SH-SY5Y (cell line): ENCODE data around the gene NIP7.

ENCODE experiments used
- GATA2 ChIP-seq: IDR thresholded peaks from 2 replicates; pipeline ENCODE4 v1.6.1; 2011; ENCODE audit warnings: mild to moderate bottlenecking, low read depth, low read length
- GATA3 ChIP-seq: IDR thresholded peaks from 2 replicates; pipeline ENCODE4 v1.6.1; 2011; ENCODE audit warnings: low read depth, mild to moderate bottlenecking, low read length, moderate library complexity

NIP7 gene

DNA sequence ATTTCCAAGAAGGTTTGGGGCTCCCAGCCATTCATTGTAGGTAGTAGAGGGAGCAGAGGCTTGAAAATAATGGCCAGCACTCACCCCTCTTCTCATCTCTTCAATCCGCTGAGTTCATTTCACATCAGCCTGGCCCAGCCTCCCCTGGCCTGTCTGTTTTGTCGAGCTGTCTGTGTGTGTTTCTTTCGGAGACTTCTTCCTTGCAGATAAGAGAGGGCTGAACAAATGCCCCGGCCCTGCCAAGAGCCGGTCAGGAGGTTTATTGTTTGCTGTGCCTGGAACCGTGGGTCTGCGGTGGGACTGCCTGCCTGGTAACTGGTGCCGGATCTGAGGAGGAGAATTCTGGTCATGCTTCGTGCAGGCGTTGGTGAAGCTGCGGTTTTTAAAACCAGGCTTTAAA is 25.0 kb upstream of the NIP7 start:
- TF ChIP-seq GATA2, result no peak
- no peak for TF ChIP-seq GATA3

DNA sequence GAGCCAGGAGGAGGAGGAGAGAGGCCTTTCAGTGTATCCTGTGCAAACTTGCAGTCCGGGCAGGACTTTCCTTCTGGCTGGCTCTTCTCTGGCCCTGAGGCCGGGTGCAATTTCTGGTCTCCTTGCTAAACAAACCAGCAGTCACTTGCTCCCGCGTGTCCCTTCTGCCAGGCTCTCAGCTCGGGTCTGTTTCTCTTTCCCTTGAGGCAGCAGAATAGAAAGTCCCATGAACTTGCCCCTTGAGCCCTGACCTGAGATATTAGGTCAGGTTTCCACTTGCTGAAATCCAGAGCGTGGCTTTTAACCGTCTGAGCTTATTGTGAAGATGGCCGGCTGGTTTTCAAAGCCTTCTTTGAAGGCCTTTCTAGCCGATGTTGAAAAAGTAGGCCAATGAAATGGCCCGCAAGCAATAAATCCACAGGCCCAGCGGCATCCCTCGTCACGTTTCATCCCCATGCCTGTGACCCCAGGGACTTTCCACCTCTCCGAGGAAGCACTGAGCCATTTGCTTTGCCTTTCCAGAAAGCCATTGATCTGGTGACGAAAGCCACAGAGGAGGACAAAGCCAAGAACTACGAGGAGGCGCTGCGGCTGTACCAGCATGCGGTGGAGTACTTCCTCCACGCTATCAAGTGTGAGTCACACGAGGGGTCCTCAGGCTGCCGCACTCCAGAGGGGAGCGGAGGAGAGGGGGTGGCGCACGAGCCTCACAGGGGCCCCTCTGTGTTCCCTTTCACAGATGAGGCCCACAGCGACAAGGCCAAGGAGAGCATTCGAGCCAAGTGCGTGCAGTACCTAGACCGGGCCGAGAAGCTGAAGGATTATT is 23.9 kb upstream of the NIP7 start:
- TF ChIP-seq GATA3, result no peak
- no peak for TF ChIP-seq GATA2

DNA sequence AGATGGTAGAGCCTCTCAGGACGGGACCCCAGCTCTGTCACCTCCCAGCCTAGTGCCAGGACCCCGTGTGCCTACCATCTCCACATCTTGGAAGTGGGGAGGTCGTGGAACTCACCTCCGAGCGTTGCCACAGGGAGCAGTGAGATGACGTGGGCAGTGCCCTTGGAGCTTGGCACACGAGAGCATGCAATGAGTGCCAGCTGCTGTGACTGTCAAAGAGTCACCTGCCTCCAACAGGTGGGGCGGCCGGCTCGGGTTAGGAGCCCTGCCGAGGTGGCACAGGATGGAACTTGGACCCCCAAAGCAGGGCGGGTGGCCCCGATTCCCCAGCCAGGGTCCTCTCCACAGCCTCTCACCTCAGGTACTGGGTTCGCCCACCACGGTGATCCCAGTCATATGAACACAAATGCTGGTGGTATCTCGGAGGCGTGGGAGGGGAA is 23.0 kb upstream of the NIP7 start:
- TF ChIP-seq GATA2 (no peak), GATA3 (no peak)

DNA sequence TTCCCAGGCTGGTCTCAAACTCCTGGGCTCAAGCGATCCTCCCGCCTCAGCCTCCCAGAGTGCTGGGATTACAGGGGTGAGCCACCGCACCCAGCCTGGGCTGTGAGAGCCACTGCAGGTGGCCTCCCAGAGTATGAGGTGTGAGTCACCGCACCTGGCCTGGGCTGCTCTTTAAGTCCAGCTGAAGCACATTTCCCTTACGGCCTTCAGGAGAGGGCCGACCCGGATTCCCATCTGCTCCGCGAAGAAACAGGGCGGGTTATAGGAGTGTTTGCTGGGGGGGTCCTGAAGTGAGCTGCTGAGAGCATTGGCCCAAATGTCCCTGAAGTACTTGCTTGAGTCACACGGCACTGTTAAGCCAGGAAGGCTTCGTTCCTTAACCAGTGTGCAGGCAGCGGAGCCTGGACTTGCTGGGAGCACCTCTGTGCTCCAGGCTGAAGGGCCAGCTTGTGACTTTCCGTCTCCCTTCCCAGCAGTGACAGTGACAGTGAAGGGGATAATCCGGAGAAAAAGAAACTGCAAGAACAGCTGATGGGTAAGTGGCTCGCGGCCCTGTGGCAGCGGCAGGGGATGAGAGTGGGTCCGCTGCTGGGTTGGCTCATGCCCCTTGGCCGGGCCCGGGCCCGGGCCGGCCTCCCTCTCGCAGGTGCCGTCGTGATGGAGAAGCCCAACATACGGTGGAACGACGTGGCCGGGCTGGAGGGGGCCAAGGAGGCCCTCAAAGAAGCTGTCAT is 21.2 kb upstream of the NIP7 start:
- no peak for TF ChIP-seq GATA2

DNA sequence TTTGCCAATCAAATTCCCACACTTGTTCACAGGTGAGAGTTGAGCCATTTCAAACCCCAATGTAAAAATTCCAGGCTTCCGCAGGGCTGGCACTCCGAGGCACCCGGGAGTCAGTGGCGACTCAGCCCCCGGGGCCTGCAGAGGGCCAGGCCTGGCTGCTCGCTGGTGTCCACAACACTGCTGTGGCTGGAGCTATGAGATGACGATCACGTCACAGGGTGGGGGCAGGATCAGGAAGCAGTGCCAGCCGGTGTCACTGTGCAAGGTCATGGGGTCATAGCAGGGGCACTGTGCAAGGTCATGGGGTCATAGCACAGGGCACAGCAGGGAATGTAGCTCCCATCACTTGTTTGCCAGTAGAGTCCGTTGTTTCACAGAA is 20.7 kb upstream of the NIP7 start:
- TF ChIP-seq GATA3 (no peak), GATA2 (no peak)

DNA sequence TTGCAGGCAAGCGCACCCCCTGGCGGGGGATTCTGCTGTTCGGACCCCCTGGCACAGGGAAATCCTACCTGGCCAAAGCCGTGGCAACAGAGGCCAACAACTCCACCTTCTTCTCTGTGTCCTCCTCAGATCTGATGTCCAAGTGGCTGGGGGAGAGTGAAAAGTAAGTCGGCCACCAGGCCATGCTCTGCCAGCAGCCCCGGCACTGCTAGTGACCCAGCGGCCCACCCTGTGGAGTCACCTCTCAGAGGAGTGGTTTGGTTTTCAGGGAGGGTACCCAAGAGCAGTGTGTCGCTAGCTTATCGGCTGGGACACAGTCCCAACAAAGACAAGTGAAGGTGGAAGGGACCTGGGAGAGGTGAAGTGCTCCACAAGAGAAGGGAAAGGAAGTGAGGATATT is 20.2 kb upstream of the NIP7 start:
- TF ChIP-seq GATA2 (no peak), GATA3 (no peak)

DNA sequence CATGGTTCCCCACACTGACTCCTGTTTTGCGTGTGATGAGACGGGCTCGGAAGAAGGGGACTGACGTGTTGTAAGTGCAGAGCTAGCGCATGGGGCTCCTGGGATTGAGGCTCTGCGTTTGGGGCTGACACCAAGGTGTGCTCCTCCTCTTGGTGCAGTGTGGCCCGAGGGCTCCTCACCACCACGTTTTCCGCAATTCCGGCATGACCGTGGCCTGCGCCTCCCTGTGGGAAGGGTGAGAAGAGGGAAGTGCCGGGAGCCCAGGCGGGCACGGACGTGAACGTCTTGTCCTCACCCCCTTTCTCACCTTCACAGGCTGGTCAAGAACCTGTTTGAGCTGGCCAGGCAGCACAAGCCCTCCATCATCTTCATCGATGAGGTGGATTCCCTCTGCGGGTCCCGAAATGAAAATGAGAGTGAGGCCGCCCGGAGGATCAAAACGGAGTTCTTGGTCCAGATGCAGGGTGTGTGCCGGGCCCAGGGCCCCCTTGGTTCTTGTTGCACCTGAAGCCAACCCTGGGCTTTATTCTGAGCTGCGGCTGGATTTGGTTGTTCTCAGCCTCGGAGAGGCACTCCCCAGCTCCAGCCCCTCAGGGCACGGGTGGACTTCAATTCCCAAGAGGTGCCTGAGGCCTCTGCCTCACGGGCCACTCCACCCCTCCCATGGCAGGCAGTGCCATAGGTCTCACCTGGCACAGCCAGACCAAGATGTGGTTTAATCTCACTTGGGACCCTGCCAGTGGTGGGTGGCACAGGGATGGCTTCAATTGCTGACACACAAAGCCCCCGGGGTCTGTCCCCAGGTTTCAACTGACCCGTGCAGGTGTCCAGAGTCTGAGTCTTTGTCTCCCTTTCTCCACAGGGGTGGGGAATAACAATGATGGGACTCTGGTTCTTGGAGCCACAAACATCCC is 19.5 kb upstream of the NIP7 start:
- TF ChIP-seq GATA3 (no peak), GATA2 (no peak)

DNA sequence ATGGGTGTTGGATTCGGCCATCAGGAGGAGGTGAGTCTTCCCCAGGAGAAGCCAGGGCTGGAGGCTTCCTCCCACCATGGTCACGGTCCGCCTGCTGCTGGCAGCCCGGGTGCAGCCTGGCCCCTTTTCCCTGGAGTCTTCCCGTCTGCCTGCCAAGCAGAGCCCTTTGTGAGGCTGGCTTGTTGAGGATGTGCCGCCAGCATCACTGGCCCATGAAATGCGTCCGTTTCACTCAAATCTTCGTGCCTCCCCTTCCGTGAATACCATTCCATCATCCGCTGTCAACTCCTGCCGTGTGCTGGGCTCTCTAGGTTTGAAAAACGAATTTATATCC is 18.9 kb upstream of the NIP7 start:
- TF ChIP-seq GATA3 (no peak), GATA2 (no peak)

DNA sequence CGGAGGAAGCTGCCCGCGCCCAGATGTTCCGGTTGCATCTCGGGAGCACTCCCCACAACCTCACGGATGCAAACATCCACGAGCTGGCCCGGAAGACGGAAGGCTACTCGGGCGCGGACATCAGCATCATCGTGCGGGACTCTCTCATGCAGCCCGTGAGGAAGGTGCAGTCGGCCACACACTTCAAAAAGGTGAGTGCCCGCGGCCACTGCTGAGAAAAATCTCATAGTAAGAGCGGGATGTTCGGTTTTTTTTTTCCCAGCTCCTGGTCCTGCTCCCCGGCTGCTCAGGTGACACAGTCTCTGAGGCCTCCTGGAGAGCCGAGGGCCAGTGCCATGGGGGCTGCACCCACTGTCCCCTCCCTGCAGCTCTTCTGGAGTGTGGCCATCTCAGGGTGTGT is 18.5 kb upstream of the NIP7 start:
- TF ChIP-seq GATA2 (no peak), GATA3 (no peak)

DNA sequence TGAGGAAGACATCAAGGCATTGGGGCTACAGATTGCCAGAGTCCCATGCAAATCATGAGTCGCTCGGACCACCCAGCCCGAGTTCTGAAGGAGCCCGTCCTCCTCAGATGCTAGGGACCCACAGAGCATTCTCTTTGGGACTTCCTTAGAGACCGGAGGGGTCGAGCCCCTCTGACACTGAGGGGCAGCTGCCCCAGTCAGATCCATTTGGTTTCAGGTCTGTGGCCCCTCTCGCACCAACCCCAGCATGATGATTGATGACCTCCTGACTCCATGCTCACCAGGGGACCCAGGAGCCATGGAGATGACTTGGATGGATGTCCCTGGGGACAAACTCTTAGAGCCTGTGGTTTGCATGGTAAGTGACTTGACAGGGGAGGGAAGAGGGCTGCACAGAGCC is 17.2 kb upstream of the NIP7 start:
- no peak for TF ChIP-seq GATA3
- no peak for TF ChIP-seq GATA2

DNA sequence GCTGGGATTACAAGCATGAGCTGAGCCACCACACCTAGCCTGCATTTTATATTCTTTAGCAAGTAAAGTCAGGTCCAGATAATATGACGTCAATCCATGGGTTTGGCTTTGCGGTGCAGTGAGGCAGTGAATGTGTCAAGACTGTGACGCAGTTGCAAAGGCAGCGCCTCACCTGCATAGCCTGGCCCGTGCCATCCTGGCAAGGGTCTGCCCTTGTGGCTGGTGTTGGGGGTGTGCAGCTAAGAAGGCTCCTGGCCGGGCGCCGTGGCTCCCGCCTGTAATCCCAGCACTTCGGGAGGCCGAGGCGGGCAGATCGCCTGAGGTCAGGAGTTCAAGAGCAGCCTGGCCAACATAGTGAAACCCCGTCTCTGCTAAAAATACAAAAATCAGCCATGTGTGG is 16.2 kb upstream of the NIP7 start:
- TF ChIP-seq GATA2, result no peak
- TF ChIP-seq GATA3, result no peak

DNA sequence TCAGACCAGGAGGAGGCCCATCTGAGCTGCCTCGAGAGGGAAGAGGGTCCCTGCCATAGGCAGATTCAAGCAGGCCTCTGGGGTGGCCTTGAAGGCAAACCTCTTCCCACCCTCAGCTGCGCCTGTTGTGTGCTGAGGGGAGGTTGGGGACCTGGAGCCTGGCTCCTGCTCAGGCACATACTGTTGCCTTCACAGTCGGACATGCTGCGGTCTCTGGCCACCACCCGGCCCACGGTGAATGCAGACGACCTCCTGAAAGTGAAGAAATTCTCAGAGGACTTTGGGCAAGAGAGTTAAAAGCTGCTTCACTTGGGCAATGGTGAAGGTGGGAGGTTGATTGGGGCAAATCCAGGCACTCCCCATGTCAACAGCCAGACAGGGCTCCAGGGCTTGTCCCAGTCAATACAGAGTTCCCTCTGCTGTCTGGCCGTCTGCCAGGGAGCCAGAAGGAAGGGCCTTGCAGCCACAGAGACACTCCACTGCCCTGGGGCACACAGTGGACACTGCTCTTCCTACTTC is 15.5 kb upstream of the NIP7 start:
- TF ChIP-seq GATA2, result no peak
- TF ChIP-seq GATA3, result no peak

DNA sequence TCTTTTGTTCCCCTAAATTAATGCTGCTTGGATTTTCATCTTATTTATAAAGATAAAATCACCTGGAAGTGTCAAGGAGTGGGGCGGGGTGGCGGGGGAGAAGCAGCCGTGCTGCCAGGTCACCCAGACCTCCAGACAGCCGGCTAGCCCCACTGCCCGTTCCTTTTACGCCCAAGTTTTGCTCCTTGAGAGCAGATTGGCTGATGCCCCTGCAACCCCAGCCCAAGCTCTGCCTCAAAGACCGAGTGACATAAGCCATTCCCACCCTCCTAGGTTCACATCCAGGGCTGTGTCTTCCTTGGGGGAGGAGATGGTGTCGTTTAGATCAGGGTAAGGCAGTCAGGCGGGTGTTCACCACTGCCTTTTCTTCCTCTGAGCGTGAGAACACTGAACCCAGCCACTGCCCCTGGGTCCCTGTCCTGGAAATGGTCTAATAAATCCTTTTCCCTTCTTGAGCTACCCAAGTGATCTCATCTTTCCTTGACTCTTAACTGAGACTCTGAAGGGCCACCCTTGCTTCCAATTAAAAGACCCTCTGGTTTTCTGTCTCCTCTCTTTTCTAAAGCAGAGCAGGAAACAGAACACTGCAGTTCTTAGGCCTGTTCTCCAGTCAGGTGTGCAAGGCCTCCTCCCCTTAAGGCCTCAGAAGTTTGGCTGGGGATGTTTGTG is 14.9 kb upstream of the NIP7 start:
- TF ChIP-seq GATA2, result no peak
- no peak for TF ChIP-seq GATA3

DNA sequence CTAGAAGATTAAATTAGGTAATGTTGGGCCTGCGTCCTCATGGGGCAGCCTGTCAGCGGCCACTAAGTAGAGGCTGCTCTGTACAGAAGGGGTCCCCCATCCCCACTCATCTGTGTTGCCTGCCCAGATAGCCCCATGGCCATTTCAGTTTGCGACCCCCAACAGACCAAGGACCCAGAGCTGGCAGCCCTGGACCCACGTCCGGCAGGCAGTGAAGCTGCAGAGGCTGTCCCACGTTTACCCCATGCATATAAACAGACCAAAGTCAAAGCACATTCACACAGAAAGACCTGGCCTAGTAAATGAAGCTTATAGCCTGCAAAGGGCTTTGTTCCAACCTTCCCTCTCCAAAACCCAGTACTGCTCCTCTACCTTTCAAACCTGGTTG is 13.8 kb upstream of the NIP7 start:
- TF ChIP-seq GATA2, result no peak
- TF ChIP-seq GATA3, result no peak
